PC-3 (cell line): ENCODE data around the gene CWC25. TPM values are rescaled to one million over a fixed set of nuclear protein-coding genes. Genes with fewer than 3 reads are reported as not detected.

Experiments
- ATAC-seq: fragments of 200-7000 bp; cut with Tn5 transposase; 2 replicates; pipeline ENCODE4 v1.9.1; 2020; ENCODE audit warnings: mild to moderate bottlenecking, moderate library complexity
- BruUV-seq: library from RNA; stranded (reverse); fragments of 400-500 nt; replicated peaks from 2 replicates; lab custom pipeline; 2021; lab: Mats Ljungman, UMichigan
- CTCF ChIA-PET: fragments of 300-600 bp; sonication (Branson Sonifier 250); formaldehyde crosslinking; loops from one replicate; lab custom pipeline; 2022; ENCODE audit warnings: antibody characterized with exemption; lab: Charles Lee
- POLR2A ChIA-PET: fragments of 300-600 bp; sonication (Branson Sonifier 250); formaldehyde crosslinking; loops from one replicate; lab custom pipeline; 2022; ENCODE audit warnings: antibody characterized with exemption; ENCODE audit not compliant: unreplicated experiment; lab: Charles Lee
- DNase-seq: peaks from one replicate; pipeline ENCODE4 v3.0.0-alpha.2; 2015
- H2AFZ ChIP-seq: fragments of 300-600 bp; sonication (generic); 2 replicates; pipeline ENCODE4 v1.6.0; 2016; ENCODE audit warnings: antibody characterized with exemption, low read length
- H3F3A ChIP-seq: fragments of 300-600 bp; sonication (generic); one replicate; pipeline ENCODE4 v1.6.0; 2017; ENCODE audit warnings: antibody characterized with exemption, low read length, control low read depth, mild to moderate bottlenecking; ENCODE audit not compliant: unreplicated experiment
- H3K27ac ChIP-seq: fragments of 300-600 bp; sonication (generic); 2 replicates; pipeline ENCODE4 v1.5.1; 2016; ENCODE audit warnings: mild to moderate bottlenecking, low read length
- H3K27me3 ChIP-seq: fragments of 300-600 bp; sonication (generic); 2 replicates; pipeline ENCODE4 v1.6.1; 2016; ENCODE audit warnings: low read length, mixed read lengths
- H3K36me3 ChIP-seq: fragments of 300-600 bp; sonication (generic); 2 replicates; pipeline ENCODE4 v1.6.1; 2016; ENCODE audit warnings: low read depth, mixed run types, low read length, mixed read lengths
- H3K4me1 ChIP-seq: fragments of 300-600 bp; sonication (generic); 2 replicates; pipeline ENCODE4 v1.5.1; 2016; ENCODE audit warnings: low read length; ENCODE audit not compliant: insufficient read depth
- H3K4me2 ChIP-seq: fragments of 300-600 bp; sonication (generic); 2 replicates; pipeline ENCODE4 v1.6.0; 2016; ENCODE audit warnings: low read length
- H3K4me3 ChIP-seq: fragments of 300-600 bp; sonication (generic); 2 replicates; pipeline ENCODE4 v1.5.1; 2016; ENCODE audit warnings: mild to moderate bottlenecking, low read length, mixed read lengths
- H3K79me2 ChIP-seq: fragments of 300-600 bp; sonication (generic); 2 replicates; pipeline ENCODE4 v1.6.1; 2017; ENCODE audit warnings: low read length, mixed read lengths
- H3K9ac ChIP-seq: fragments of 300-600 bp; sonication (generic); 2 replicates; pipeline ENCODE4 v1.6.0; 2016; ENCODE audit warnings: mild to moderate bottlenecking, low read length
- H3K9me2 ChIP-seq: fragments of 300-600 bp; sonication (generic); replicated peaks from 2 replicates; pipeline ENCODE4 v1.6.1; 2016; ENCODE audit warnings: mixed run types, low read length, mixed read lengths
- H3K9me3 ChIP-seq: fragments of 300-600 bp; sonication (generic); 2 replicates; pipeline ENCODE4 v1.6.1; 2016; ENCODE audit warnings: low read length, mixed read lengths
- H4K20me1 ChIP-seq: fragments of 300-600 bp; sonication (generic); 2 replicates; pipeline ENCODE4 v1.6.1; 2016; ENCODE audit warnings: low read length, mixed read lengths
- EZH2 ChIP-seq: fragments of 300-600 bp; sonication (generic); IDR thresholded peaks from one replicate; pipeline ENCODE4 v1.6.1; 2017; ENCODE audit warnings: antibody characterized with exemption, mild to moderate bottlenecking, low read length; ENCODE audit not compliant: unreplicated experiment
- EZH2phosphoT487 ChIP-seq: fragments of 300-600 bp; sonication (generic); IDR thresholded peaks from 2 replicates; pipeline ENCODE4 v1.6.1; 2018; ENCODE audit warnings: mild to moderate bottlenecking, antibody characterized with exemption, low read length, borderline replicate concordance
- intact Hi-C: fragments of 100-400 bp; cut with micrococcal nuclease; formaldehyde crosslinking; loops from 2 replicates; pipeline ENCODE4 v1.9.0; 2023
- total RNA-seq: library from RNA; depleted of rRNA; stranded (reverse); fragments of >200 nt; gene quantifications from 2 replicates; pipeline ENCODE4 v1.2.3, GENCODE V29; 2014
- TF ChIP-seq, protein P1 (sequence below): fragments of 300-600 bp; sonication (generic); conservative IDR thresholded peaks from 2 replicates; pipeline ENCODE4 v1.5.1; 2017; ENCODE audit warnings: antibody characterized with exemption, low read depth, mild to moderate bottlenecking, low read length

CWC25 gene
- total RNA-seq, 1 experiment from 2014 or later: 15.0 TPM

GRCh38 chr17:38872671-38873385, 47.7 kb upstream of the CWC25 start:
- no peaks in the 10 kb centered on the region for H3K9me3 ChIP-seq
- H3K4me1 ChIP-seq: peaks cover 25% of the 10 kb centered on the region
- POLR2A ChIA-PET: no interaction called here
- no peaks in the 10 kb centered on the region for H3K9me2 ChIP-seq
- H3K36me3 ChIP-seq: no peaks in the 10 kb centered on the region
- H3K4me3 ChIP-seq: peak overlapping the region; percentile 98; the same call in 1 of the 2 replicates
- H3K27ac ChIP-seq: no peak overlapping the region
- TF ChIP-seq, protein P1, sequence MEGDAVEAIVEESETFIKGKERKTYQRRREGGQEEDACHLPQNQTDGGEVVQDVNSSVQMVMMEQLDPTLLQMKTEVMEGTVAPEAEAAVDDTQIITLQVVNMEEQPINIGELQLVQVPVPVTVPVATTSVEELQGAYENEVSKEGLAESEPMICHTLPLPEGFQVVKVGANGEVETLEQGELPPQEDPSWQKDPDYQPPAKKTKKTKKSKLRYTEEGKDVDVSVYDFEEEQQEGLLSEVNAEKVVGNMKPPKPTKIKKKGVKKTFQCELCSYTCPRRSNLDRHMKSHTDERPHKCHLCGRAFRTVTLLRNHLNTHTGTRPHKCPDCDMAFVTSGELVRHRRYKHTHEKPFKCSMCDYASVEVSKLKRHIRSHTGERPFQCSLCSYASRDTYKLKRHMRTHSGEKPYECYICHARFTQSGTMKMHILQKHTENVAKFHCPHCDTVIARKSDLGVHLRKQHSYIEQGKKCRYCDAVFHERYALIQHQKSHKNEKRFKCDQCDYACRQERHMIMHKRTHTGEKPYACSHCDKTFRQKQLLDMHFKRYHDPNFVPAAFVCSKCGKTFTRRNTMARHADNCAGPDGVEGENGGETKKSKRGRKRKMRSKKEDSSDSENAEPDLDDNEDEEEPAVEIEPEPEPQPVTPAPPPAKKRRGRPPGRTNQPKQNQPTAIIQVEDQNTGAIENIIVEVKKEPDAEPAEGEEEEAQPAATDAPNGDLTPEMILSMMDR: no peak
- TF ChIP-seq EZH2 (no peak), EZH2phosphoT487 (no peak)
- ATAC-seq (no peak), DNase-seq (no peak)
- H3K79me2 ChIP-seq: peaks cover 70% of the 10 kb centered on the region
- no peaks in the 10 kb centered on the region for H3F3A ChIP-seq
- H3K9ac ChIP-seq: no peak overlapping the region
- H3K27me3 ChIP-seq: no peaks in the 10 kb centered on the region
- intact Hi-C loops: no loop called here
- H4K20me1 ChIP-seq: peaks cover 15% of the 10 kb centered on the region
- CTCF ChIA-PET: no interaction called here
- no peak overlapping the region for H2AFZ ChIP-seq
- H3K4me2 ChIP-seq: peak overlapping the region; percentile 84
- no TSS peak for BruUV-seq

DNA sequence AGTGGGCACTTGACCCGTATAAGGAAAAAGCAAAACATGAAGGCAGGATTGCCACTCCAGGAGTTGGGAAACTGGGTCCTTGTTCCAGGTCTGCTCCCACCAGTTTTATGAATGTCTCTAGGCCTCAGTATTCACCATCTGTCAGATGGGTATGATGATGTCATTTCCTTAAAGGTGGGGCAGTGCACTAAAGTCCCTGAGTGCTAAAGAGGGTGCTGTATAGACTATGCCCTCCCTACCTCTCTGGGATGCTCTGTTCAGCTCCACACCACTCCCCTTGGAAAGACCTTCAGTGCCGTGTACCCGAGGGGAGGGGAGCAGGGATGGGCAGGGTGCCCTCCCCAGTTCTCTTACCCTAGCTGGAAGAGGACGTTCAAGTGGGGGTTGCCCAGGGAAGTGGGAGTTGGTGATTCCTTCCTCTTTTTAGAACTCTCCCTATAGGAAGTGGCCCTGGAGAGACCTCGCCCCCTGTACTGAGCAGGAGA, 46.9 kb upstream of the CWC25 start:
- H3F3A ChIP-seq: no peaks in the 10 kb centered on the region
- H3K9me3 ChIP-seq: no peaks in the 10 kb centered on the region
- no peaks in the 10 kb centered on the region for H3K27me3 ChIP-seq
- TF ChIP-seq EZH2 (no peak), EZH2phosphoT487 (no peak)
- TF ChIP-seq, protein P1: no peak
- BruUV-seq: no TSS peak
- ATAC-seq: no peak
- H3K4me1 ChIP-seq: peaks cover 25% of the 10 kb centered on the region
- no peaks in the 10 kb centered on the region for H3K36me3 ChIP-seq
- H3K9ac ChIP-seq: peak overlapping the region; percentile 77; the same call in 1 of the 2 replicates
- intact Hi-C loops: no loop called here
- no peaks in the 10 kb centered on the region for H3K9me2 ChIP-seq
- H3K4me3 ChIP-seq: peak overlapping the region; percentile 98
- DNase-seq: no peak
- H2AFZ ChIP-seq: no peak overlapping the region
- peaks cover 64% of the 10 kb centered on the region for H3K79me2 ChIP-seq
- CTCF ChIA-PET: no interaction called here
- peak overlapping the region; percentile 42 for H3K27ac ChIP-seq
- POLR2A ChIA-PET: no interaction called here
- H4K20me1 ChIP-seq: peaks cover 15% of the 10 kb centered on the region
- H3K4me2 ChIP-seq: peak overlapping the region; percentile 84
